HT-29 (cell line): ENCODE data around the gene TNS1. TPM values are rescaled to one million over a fixed set of nuclear protein-coding genes. Genes with fewer than 3 reads are reported as not detected.
A peak's percentile ranks its signal among the peaks of the same experiment; 100 is the strongest.

ENCODE experiments used
- DNase-seq: peaks from one replicate; pipeline ENCODE4 v3.0.0-alpha.2; 2015; ENCODE audit warnings: low spot score
- total RNA-seq: library from RNA; depleted of rRNA; stranded (reverse); fragments of >200 nt; shearing (Covaris generic); gene quantifications from 2 replicates; pipeline ENCODE4 v1.2.3, GENCODE V29; 2014

Gene TNS1
- total RNA-seq, 1 experiment from 2014 or later: 13.8 TPM

GRCh38 chr2:217956586-217957457, 46.0 kb downstream of the TNS1 start:
- DNase-seq: no peak

- DNase-seq: no peak
Measured at GRCh38 chr2:217955881-217956493, 46.8 kb downstream of the TNS1 start.

GRCh38 chr2:217954971-217955740, 47.6 kb downstream of the TNS1 start:
- no peak for DNase-seq

GRCh38 chr2:217954469-217954868, 48.3 kb downstream of the TNS1 start:
- no peak for DNase-seq

- DNase-seq: no peak
Measured at GRCh38 chr2:217954051-217954450, 48.7 kb downstream of the TNS1 start.

GRCh38 chr2:217953531-217953932, 49.3 kb downstream of the TNS1 start:
- DNase-seq: no peak

- DNase-seq: no peak
Measured at GRCh38 chr2:217953011-217953481, 49.7 kb downstream of the TNS1 start.

GRCh38 chr2:217952409-217952808, 50.4 kb downstream of the TNS1 start:
- DNase-seq: no peak

GRCh38 chr2:217951521-217952247, 51.1 kb downstream of the TNS1 start:
- no peak for DNase-seq

- no peak for DNase-seq
Measured at GRCh38 chr2:217951091-217951490, 51.7 kb downstream of the TNS1 start.

GRCh38 chr2:217950401-217950871, 52.4 kb downstream of the TNS1 start:
- no peak for DNase-seq

GRCh38 chr2:217949447-217949846, 53.3 kb downstream of the TNS1 start:
- DNase-seq: no peak

GRCh38 chr2:217948897-217949296, 53.9 kb downstream of the TNS1 start:
- DNase-seq: no peak

- no peak for DNase-seq
Measured at GRCh38 chr2:217948351-217948791, 54.4 kb downstream of the TNS1 start.

- peak; percentile 42 for DNase-seq
Measured at GRCh38 chr2:217947383-217948350, 55.1 kb downstream of the TNS1 start.

GRCh38 chr2:217946051-217946450, 56.7 kb downstream of the TNS1 start:
- DNase-seq: no peak

- no peak for DNase-seq
Measured at GRCh38 chr2:217945530-217945929, 57.3 kb downstream of the TNS1 start.

- DNase-seq: no peak
Measured at GRCh38 chr2:217944923-217945322, 57.9 kb downstream of the TNS1 start.

GRCh38 chr2:217944366-217944765, 58.4 kb downstream of the TNS1 start:
- no peak for DNase-seq
